ENCODE results near the gene SLC45A1.

Gene SLC45A1

DNA sequence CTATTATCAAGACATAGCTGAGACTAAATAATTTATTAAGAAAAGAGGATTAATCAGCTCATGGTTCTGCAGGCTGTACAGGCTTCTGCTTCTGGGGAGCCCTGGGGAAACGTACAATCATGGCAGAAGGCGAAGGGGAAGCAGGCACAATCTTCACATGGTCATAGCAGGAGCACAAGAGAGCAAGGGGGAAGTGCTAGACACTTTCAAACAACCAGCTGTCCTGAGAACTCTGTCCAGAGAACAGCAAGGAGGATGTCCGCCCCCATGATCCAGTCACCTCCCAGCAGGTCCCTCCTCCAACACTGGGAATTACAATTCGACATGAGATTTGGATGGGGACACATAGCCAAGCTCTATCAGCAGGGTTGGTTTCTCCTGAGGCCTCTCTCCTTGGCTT is 10.3 kb upstream of the SLC45A1 start:
- TF ChIP-seq, protein P1, sequence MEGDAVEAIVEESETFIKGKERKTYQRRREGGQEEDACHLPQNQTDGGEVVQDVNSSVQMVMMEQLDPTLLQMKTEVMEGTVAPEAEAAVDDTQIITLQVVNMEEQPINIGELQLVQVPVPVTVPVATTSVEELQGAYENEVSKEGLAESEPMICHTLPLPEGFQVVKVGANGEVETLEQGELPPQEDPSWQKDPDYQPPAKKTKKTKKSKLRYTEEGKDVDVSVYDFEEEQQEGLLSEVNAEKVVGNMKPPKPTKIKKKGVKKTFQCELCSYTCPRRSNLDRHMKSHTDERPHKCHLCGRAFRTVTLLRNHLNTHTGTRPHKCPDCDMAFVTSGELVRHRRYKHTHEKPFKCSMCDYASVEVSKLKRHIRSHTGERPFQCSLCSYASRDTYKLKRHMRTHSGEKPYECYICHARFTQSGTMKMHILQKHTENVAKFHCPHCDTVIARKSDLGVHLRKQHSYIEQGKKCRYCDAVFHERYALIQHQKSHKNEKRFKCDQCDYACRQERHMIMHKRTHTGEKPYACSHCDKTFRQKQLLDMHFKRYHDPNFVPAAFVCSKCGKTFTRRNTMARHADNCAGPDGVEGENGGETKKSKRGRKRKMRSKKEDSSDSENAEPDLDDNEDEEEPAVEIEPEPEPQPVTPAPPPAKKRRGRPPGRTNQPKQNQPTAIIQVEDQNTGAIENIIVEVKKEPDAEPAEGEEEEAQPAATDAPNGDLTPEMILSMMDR (IDR thresholded peaks at IDR 0.05; ENCODE audit: low read depth, low read length), result no peak
- no peak for DNase-seq (ENCODE audit: low read depth in 2 of 2)
- no peak overlapping the region for H3K4me3 ChIP-seq (replicated peaks in 1 of 2; ENCODE audit: low read depth in 2 of 2, low read length in 2 of 2)

DNA sequence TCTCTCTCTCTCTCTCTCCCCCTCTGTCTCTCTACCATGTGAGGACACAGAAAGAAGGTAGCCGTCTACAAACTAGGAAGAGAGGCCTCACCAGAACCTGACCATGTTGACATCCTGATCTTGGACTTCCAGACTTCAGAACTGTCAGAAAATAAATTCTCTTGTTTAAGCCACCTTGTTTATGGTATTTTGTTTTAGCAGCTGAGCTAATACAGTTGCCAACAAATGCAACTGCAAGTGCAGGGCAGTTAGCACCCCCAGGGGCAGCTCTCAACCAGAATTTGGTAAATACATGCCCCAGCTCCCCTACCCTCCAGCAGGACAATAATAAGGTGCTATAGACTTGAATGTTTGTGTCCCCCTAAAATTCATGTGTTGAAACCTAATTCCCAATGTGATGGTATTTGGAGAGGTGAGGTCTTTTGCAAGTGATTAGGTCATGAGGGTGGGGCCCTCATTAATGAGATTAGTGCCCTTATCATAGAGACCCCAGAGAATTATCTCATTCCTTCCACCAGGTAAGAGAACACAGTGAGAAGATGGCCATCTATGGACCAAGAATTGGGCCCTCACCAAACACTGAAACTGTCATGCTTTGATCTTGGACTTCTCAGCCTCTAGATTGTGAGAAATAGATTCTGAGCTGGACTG is 6.7 kb upstream of the SLC45A1 start:
- no peak overlapping the region for H3K4me3 ChIP-seq (replicated peaks in 1 of 2; ENCODE audit: low read depth in 2 of 2, low read length in 2 of 2)
- TF ChIP-seq, protein P1 (IDR thresholded peaks at IDR 0.05; ENCODE audit: low read depth, low read length), result no peak
- no peak for DNase-seq (ENCODE audit: low read depth in 2 of 2)

DNA sequence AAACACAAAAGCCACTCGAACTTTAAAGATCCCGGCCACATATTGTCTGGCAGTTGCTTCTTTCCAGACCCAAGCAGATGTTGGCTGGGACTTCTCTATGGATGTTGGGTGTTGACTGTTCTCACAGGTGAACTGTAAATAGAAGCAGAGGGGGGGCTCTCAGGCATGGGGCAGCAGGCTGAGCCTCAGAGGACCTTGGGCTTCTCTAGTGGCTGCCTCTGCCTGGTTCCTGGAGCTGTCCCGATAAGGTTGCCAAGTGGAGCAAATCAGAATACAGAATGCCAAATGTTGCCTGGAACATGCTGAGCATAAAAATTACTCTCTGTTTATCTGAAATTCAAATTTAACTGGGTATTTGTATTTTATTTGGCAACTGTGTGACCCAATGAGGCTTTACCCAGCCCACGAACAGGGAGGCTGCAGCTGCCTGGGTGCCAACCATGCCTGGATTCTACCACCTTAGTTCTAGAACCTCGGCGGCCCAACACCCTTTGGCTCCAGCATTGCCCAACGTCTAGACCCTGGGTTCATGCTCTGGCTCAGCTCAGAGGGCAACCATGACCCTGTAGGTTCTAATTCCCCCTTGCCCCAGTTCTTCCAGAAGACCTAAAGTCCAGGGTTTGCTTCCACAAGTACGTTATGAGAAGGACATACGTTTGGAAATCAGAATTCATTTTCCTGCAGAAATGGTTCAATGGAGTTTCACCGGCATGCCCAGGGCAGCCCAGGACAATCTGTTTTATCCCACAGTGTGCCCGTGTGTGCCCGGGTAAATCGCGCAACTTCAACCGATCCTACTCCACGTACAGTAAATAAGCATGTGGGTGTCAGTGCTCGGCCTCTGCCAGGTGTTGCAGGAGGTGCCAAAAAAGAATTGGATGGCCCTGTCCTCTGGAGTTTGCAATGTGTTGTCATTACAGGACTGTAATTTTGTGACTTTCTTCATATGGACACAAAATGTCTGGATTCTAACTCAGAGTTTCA is 5.4 kb upstream of the SLC45A1 start:
- TF ChIP-seq, protein P1 (IDR thresholded peaks at IDR 0.05; ENCODE audit: low read depth, low read length), result no peak
- peak in 1 of 2 donors; percentile 26 for DNase-seq (ENCODE audit: low read depth in 2 of 2)
- H3K4me3 ChIP-seq (replicated peaks in 1 of 2; ENCODE audit: low read depth in 2 of 2, low read length in 2 of 2), result no peak overlapping the region

DNA sequence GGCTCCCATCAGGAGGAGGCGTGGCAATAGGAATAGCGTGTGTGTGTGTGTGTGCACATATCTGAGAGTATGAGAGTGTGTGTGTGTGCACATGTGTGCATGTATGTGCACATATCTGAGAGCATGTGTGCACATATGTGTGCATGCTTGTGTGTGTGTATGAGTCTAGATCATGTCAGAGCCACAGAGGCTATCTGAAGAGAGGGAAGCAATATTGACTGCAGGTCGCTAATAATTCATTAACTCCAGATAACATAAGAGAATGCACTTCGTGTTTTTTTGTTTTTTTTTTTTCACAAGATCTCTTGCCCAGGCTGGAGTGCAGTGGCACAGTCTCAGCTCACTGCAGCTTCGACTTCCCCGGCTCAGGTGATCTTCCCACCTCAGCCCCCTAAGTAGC is 4.7 kb upstream of the SLC45A1 start:
- TF ChIP-seq, protein P1 (IDR thresholded peaks at IDR 0.05; ENCODE audit: low read depth, low read length), result no peak
- DNase-seq (ENCODE audit: low read depth in 2 of 2), result no peak
- no peak overlapping the region for H3K4me3 ChIP-seq (replicated peaks in 1 of 2; ENCODE audit: low read depth in 2 of 2, low read length in 2 of 2)

DNA sequence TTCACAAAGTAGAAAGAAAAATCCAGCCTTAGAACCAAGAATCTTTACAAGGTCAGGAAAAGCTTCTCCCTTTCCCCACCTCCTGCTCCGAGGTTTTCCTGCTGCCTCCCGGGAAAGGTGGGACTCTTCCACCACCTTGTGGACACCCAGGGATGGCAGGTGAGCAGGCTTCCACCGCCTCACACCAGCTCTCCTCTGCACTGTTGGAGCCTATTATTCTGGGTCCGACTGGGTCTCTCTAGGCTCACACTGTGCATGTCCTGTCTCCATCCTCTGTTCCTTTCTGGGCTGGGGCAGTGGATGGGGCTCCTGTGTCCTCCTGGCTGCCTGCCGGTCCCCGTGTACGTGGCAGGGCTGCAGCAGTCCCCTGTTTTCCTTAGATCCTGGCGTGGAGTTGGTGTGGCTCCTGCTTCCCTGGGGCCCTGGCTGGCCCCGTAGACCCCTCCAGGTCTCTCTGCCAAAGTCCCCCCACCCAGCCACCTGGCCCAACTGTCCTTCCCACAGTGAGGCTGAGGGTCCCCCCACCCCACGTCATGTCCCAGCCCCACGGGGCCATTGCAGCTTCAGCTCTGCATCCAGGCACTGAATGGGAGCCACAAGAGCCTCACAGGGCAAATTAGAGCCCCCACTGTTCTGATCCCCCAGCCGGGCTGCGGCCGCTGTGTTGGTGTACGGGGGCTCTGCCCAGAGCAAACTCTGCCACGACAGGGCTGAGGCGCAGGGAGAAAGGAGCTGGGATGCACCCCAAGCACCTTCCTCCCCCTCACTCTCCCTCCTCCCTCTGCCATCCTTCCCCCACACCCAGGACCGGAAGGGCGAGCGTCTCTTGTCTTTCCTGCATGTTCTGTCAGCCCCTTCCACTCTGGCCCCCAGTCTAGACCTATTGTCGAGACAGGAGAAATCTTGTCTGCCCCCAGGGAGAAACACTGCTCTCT is 3.3 kb upstream of the SLC45A1 start:
- TF ChIP-seq, protein P1 (IDR thresholded peaks at IDR 0.05; ENCODE audit: low read depth, low read length), result peak; percentile 95
- no peak overlapping the region for H3K4me3 ChIP-seq (replicated peaks in 1 of 2; ENCODE audit: low read depth in 2 of 2, low read length in 2 of 2)
- DNase-seq (ENCODE audit: low read depth in 2 of 2), result peak; percentile 84 to 86
